HUES64 (cell line): Measurements from ENCODE around the gene ALKBH5.

Source experiments
- H3K27ac ChIP-seq: 2 replicates; pipeline ENCODE4 v1.7.0; 2013; ENCODE audit warnings: low read depth, low read length, inconsistent platforms
- H3K27me3 ChIP-seq: 2 replicates; pipeline ENCODE4 v1.6.1; 2013; ENCODE audit warnings: mild to moderate bottlenecking, low read length; ENCODE audit not compliant: insufficient read depth
- H3K36me3 ChIP-seq: 2 replicates; pipeline ENCODE4 v1.6.1; 2013; ENCODE audit warnings: mild to moderate bottlenecking, low read length; ENCODE audit not compliant: insufficient read depth
- H3K4me1 ChIP-seq: 2 replicates; pipeline ENCODE4 v1.6.1; 2013; ENCODE audit warnings: mild to moderate bottlenecking, low read length, moderate library complexity; ENCODE audit not compliant: insufficient read depth
- H3K4me3 ChIP-seq: 2 replicates; pipeline ENCODE4 v1.5.1; 2013; ENCODE audit warnings: mild to moderate bottlenecking, low read length, moderate library complexity
- H3K9ac ChIP-seq: 2 replicates; pipeline ENCODE4 v1.6.1; 2013; ENCODE audit warnings: mild to moderate bottlenecking, low read depth, low read length
- H3K9me3 ChIP-seq: 2 replicates; pipeline ENCODE4 v1.6.1; 2013; ENCODE audit warnings: low read depth, low read length; ENCODE audit not compliant: insufficient read depth
- WGBS: fragments of 150-250, 120-280 bp; methylation state at CpG from one replicate; pipeline ENCODE4 v1.1.7; 2013; ENCODE audit warnings: missing lambda C conversion rate; 5-methylcytosine and 5-hydroxymethylcytosine counted together

The ALKBH5 gene

DNA sequence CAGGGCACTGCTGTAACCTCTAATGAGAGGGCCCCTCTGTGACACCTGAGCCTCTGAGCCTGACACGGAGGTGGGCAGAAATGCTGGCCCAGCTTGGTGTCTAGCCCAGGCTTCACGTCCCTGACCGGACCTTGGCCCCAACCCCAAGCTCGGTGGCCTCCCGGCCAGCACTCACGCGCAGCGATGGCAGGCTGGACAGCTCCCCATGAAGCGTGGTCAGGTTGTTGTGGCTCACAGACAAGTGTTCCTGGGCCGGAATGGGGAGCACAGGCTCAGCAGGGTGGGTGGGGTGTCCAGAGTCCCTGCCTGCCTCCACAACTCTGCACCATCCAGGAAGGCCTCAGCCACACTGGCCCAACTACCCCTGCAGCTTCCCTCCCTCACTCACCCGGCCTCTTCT, 72.7 kb downstream of the ALKBH5 start:
- 94% methylated on average over 11 of the region's 11 CpGs for WGBS
- H3K27ac ChIP-seq: no peak overlapping the region
- H3K4me1 ChIP-seq: peaks cover 14% of the 10 kb centered on the region
- no peaks in the 10 kb centered on the region for H3K27me3 ChIP-seq
- no peak overlapping the region for H3K9ac ChIP-seq
- H3K9me3 ChIP-seq: no peaks in the 10 kb centered on the region
- peaks cover 54% of the 10 kb centered on the region for H3K36me3 ChIP-seq
- H3K4me3 ChIP-seq: no peak overlapping the region

DNA sequence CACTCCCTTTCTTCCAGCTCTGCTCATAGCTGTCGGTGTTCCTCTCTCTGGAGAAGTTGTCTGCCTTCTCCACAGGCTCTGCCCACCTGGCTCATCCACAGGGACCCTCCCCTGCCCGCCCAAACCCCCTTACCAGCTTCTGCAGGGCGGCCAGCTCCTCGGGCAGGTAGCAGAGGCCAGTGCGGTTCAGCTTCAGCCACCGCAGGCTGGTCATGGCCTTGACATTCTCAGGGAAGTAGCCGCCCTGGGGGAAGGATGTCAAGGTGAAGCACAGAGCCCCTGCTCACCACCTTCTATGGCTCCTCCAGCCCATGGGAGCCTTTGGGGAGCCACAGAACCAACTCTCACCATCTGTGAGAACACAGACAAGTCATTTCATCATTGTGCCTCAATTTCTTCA, 73.1 kb downstream of the ALKBH5 start:
- H3K4me3 ChIP-seq: peak overlapping the region; percentile 98
- 95% methylated on average over 7 of the region's 7 CpGs for WGBS
- peaks cover 19% of the 10 kb centered on the region for H3K4me1 ChIP-seq
- peak overlapping the region; percentile 54; the same call in 1 of the 2 replicates for H3K27ac ChIP-seq
- H3K27me3 ChIP-seq: no peaks in the 10 kb centered on the region
- H3K36me3 ChIP-seq: peaks cover 50% of the 10 kb centered on the region
- peak overlapping the region; percentile 61 for H3K9ac ChIP-seq
- no peaks in the 10 kb centered on the region for H3K9me3 ChIP-seq

DNA sequence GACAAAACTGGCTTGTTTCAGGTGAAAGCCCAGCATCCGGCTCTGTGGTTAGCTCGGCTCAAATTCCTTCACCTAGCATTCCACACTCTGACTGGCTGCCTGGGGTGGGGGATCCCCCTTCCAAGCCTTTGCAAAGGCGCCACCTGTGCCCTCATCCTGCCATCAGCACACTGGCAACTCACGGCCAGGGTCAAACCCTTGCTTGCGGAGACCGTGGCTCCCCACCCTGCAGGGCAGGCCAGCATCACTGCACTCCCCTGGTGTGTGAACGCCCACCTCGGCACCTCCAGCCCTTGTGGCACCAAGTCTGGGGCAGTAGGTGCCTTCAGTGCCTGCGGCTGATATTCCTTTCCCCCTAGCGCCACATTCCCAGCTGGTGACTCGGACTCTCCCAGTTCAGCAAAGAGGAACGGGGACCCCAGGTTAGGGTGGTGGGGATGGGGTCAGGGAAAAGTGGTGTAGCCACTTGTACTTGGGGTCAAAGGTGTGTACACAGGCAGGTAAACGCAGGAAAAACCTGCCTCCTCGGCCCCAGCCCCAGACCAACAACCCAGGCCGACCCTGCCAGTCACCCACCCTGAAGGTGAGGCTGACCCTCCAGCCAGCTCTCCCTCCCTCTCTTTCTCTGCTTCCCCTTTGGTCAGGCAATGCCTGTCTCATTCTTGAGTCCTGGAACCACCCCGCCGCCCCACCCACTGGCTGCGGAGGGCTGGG, 73.8 kb downstream of the ALKBH5 start:
- Histone ChIP-seq H3K27me3 (no peaks in the 10 kb centered on the region), H3K4me3 (peak overlapping the region; percentile 98), H3K9ac (peak overlapping the region; percentile 84), H3K9me3 (no peaks in the 10 kb centered on the region), H3K27ac (peak overlapping the region; percentile 79), H3K36me3 (peaks cover 44% of the 10 kb centered on the region), H3K4me1 (peaks cover 20% of the 10 kb centered on the region)
- 28% methylated on average over 18 of the region's 18 CpGs for WGBS

DNA sequence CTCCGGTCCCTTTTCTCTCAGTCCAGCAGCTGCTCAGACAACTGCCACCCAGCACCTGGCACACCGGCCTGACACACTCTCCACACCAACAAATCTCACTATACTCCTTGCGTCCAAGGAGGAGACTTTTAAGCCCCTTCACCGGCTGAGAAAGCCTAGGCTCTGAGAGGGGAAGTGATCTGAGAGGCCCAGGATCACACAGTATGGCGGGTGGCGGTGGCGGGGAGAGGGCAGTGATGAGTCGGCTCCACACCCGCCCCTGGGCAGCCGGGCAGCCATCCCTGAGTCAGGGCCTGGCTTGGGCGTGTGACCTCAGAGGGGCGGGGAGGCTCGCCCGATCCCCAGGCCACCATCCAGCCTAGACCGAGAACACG, 74.3 kb downstream of the ALKBH5 start:
- peak overlapping the region; percentile 79 for H3K27ac ChIP-seq
- WGBS: under 1% methylated on average over 16 of the region's 16 CpGs
- H3K9ac ChIP-seq: peak overlapping the region; percentile 84
- H3K9me3 ChIP-seq: no peaks in the 10 kb centered on the region
- peaks cover 20% of the 10 kb centered on the region for H3K4me1 ChIP-seq
- H3K4me3 ChIP-seq: peak overlapping the region; percentile 98
- no peaks in the 10 kb centered on the region for H3K27me3 ChIP-seq
- peaks cover 41% of the 10 kb centered on the region for H3K36me3 ChIP-seq

DNA sequence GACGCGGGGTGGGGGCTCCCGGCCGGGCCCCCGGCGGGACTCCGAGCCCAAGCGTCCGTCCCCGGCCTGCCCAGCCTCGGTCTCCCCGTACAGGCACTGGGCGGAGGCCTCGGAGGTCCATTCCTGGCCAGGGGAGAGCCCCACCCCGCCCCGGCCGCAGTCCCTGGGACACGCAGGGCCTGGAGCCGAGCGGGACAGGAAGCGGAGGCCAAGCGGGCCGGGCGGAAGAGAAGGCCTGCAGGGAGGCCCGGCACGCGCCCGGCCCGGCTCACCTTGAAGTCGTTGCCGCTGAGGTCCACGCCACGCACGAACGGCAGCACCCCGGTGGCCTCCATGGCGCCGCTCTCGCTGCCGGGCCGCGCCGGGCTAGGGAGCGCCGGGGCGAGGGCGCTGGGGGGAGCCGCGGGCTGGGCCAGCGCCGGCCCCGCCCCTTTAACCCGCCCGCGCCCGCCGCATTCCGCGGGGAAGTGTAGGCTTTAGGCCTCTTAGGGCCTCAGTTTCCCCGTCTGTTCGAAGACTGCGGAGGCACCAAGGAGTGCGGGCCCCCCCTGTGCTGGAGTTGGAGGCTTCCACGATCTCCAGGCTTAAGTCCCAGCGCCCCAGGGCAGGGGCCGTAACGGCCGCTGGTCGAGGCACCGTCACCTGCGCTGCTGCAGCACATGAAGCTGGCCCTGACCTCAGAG, 74.9 kb downstream of the ALKBH5 start, which contains the start of gene FLII:
TSS of gene FLII (minus strand) at position 383 of the 683 bp plus-strand sequence. CDS start at position 335, 48 bp downstream.
- Histone ChIP-seq H3K4me1 (peaks cover 20% of the 10 kb centered on the region), H3K36me3 (peaks cover 40% of the 10 kb centered on the region), H3K27me3 (no peaks in the 10 kb centered on the region), H3K4me3 (peak within 1 kb of the TSS; percentile 98), H3K27ac (peak within 1 kb of the TSS; percentile 79), H3K9me3 (no peaks in the 10 kb centered on the region), H3K9ac (peak within 1 kb of the TSS; percentile 84)
- WGBS: 2% methylated on average over 71 of the region's 71 CpGs
